C4-2B (cell line): Measurements from ENCODE around the gene EPHB2.

Source experiments
- CTCF ChIP-seq: fragments of 450-650 bp; conservative IDR thresholded peaks from 2 replicates; pipeline ENCODE4 v1.5.1; 2017; ENCODE audit warnings: mild to moderate bottlenecking
- ZFX ChIP-seq: fragments of 450-650 bp; IDR thresholded peaks from 2 replicates; pipeline ENCODE4 v1.6.1; 2017

- TF ChIP-seq CTCF (no peak), ZFX (no peak)
Observed at GRCh38 chr1:22781483-22781882, 70.8 kb downstream of the EPHB2 start.
